Stimulated activated CD4-positive, alpha-beta T cell treated with anti-CD3 and anti-CD28 coated beads, Interleukin-15, amount 100 ng/mL, for 24 hours (primary cell): Measurements from ENCODE around the gene ARID4B.
"Not testable (repeated sequence)": the region's sequence is repeated elsewhere in the genome, so short reads cannot be mapped to it uniquely, and the experiment has no call there.

Experiments used
- DNase-seq: peaks from one replicate; pipeline ENCODE4 v3.0.0-alpha.2; 2020

The ARID4B gene

GRCh38 chr1:235296729-235297128 lies 31.2 kb downstream of the ARID4B start:
- no peak for DNase-seq

GRCh38 chr1:235295902-235296350 lies 32.1 kb downstream of the ARID4B start:
- DNase-seq: no peak

- no peak for DNase-seq
Observed at GRCh38 chr1:235293322-235293942, 34.5 kb downstream of the ARID4B start.

GRCh38 chr1:235292790-235293189 lies 35.2 kb downstream of the ARID4B start:
- no peak for DNase-seq

GRCh38 chr1:235291599-235292091 lies 36.3 kb downstream of the ARID4B start:
- DNase-seq: no peak

- no peak for DNase-seq
Observed at GRCh38 chr1:235290740-235291502, 37.1 kb downstream of the ARID4B start.

GRCh38 chr1:235289859-235290739 lies 37.9 kb downstream of the ARID4B start:
- DNase-seq: no peak

- DNase-seq: no peak
Observed at GRCh38 chr1:235287208-235287882, 40.6 kb downstream of the ARID4B start.

- no peak for DNase-seq
Observed at GRCh38 chr1:235286667-235287066, 41.3 kb downstream of the ARID4B start.

- DNase-seq: no peak
Observed at GRCh38 chr1:235284231-235284769, 43.7 kb downstream of the ARID4B start.

- DNase-seq: not testable (repeated sequence)
Observed at GRCh38 chr1:235283636-235284035, 44.3 kb downstream of the ARID4B start.

GRCh38 chr1:235280467-235280866 lies 47.5 kb downstream of the ARID4B start:
- DNase-seq: no peak

GRCh38 chr1:235279694-235280093 lies 48.3 kb downstream of the ARID4B start:
- DNase-seq: no peak

- DNase-seq: no peak
Observed at GRCh38 chr1:235278915-235279292, 49.1 kb downstream of the ARID4B start.

GRCh38 chr1:235278233-235278914 lies 49.6 kb downstream of the ARID4B start:
- DNase-seq: no peak

- no peak for DNase-seq
Observed at GRCh38 chr1:235277709-235278108, 50.3 kb downstream of the ARID4B start.

- DNase-seq: no peak
Observed at GRCh38 chr1:235275836-235276235, 52.1 kb downstream of the ARID4B start.

- no peak for DNase-seq
Observed at GRCh38 chr1:235275223-235275622, 52.8 kb downstream of the ARID4B start.

GRCh38 chr1:235272851-235273250 lies 55.1 kb downstream of the ARID4B start:
- DNase-seq: no peak

- no peak for DNase-seq
Observed at GRCh38 chr1:235270625-235271024, 57.4 kb downstream of the ARID4B start.

- DNase-seq: not testable (repeated sequence)
Observed at GRCh38 chr1:235269990-235270389, 58.0 kb downstream of the ARID4B start.
